Measurements from ENCODE around the gene RNF180.
"Not testable (repeated sequence)": the region's sequence is repeated elsewhere in the genome, so short reads cannot be mapped to it uniquely, and the experiment has no call there.

GRCh38 chr5:64227131-64227537, 61.5 kb downstream of the RNF180 start:
- not testable (repeated sequence) for TF ChIP-seq CTCF, POLR2A (IDR thresholded peaks at IDR 0.05)

Measured in vagina (tissue), 2 donors.